Lung (tissue), 12 donors: ENCODE measurements around the gene MPP2. TPM values are rescaled to one million over a fixed set of nuclear protein-coding genes. Genes with fewer than 3 reads are reported as not detected.

Source experiments
- ATAC-seq: fragments of 200-7000 bp; cut with Tn5 transposase; one replicate; pipeline ENCODE4 v1.9.1; 2020; ENCODE audit warnings: moderate number of reproducible peaks; ENCODE audit not compliant: insufficient read depth, low FRiP score
- DNase-seq, 3 donors: peaks; one replicate each; pipeline ENCODE4 v3.0.0-alpha.2; 2013 to 2017
- H3K27ac ChIP-seq, 2 donors: one replicate each; pipeline ENCODE4 v1.5.1; 2013; ENCODE audit warnings: mild to moderate bottlenecking in 2 of 2, moderate library complexity in 2 of 2, control low read depth in 1 of 2, inconsistent platforms in 1 of 2, low read depth in 1 of 2, low read length in 1 of 2
- H3K27me3 ChIP-seq, 3 donors: one replicate each; pipeline ENCODE4 v1.5.1; 2013; ENCODE audit warnings: low read length in 2 of 3; ENCODE audit not compliant: control insufficient read depth in 3 of 3, insufficient read depth in 3 of 3
- H3K36me3 ChIP-seq, 4 donors: one replicate each; pipeline ENCODE4 v1.5.1; 2013; ENCODE audit warnings: low read length in 4 of 4, mild to moderate bottlenecking in 1 of 4, moderate library complexity in 1 of 4; ENCODE audit not compliant: control insufficient read depth in 4 of 4, insufficient read depth in 4 of 4
- H3K4me1 ChIP-seq, 5 donors: one replicate each; pipeline ENCODE4 v1.5.1; 2013; ENCODE audit warnings: low read length in 5 of 5, mild to moderate bottlenecking in 2 of 5, moderate library complexity in 1 of 5; ENCODE audit not compliant: control insufficient read depth in 5 of 5, insufficient read depth in 5 of 5
- H3K4me3 ChIP-seq: one replicate; pipeline ENCODE4 v1.5.1; 2013; ENCODE audit warnings: mild to moderate bottlenecking, control low read depth, moderate library complexity
- H3K9ac ChIP-seq, 2 donors: one replicate each; pipeline ENCODE4 v1.5.1; 2013; ENCODE audit warnings: low read length in 2 of 2, control low read depth in 1 of 2; ENCODE audit not compliant: insufficient read depth in 1 of 2
- H3K9me3 ChIP-seq, 4 donors: one replicate each; pipeline ENCODE4 v1.5.1; 2013; ENCODE audit warnings: low read length in 3 of 4, mild to moderate bottlenecking in 1 of 4, moderate library complexity in 1 of 4; ENCODE audit not compliant: control insufficient read depth in 4 of 4, insufficient read depth in 3 of 4
- WGBS, 2 donors: extraction: QIAGEN DNeasy Blood & Tissue Kit; methylation state at CpG; one replicate each; pipeline ENCODE4 v1.1.7; 2013; 5-methylcytosine and 5-hydroxymethylcytosine counted together
- polyA plus RNA-seq, 2 donors: library from polyadenylated mRNA; stranded (reverse); fragments of 200-250 nt; gene quantifications; one replicate each; pipeline ENCODE4 v1.2.1, GENCODE V29; 2013
- total RNA-seq, 2 donors: library from RNA; depleted of rRNA in 1 of 2; stranded (reverse); fragments of >200 nt in 1 of 2; gene quantifications; one replicate each; pipeline ENCODE4 v1.2.1, GENCODE V29; 2014 to 2021
- TF ChIP-seq, protein P1 (sequence below): IDR thresholded peaks from 2 replicates; pipeline ENCODE4 v1.5.1; 2012; ENCODE audit warnings: mild to moderate bottlenecking; ENCODE audit errors: control extremely low read depth, extremely low read depth
- donor health status: control.
- donor health status: control.
- donor health status: Bipolar disorder and iron deficiency.
- donor health status: healthy.
- donor health status: DM: yes; HTN: yes; CAD: no.

Gene MPP2
- total and polyA plus RNA-seq, 4 donors = 0.24 to 1.3 (median 0.69) TPM

DNA sequence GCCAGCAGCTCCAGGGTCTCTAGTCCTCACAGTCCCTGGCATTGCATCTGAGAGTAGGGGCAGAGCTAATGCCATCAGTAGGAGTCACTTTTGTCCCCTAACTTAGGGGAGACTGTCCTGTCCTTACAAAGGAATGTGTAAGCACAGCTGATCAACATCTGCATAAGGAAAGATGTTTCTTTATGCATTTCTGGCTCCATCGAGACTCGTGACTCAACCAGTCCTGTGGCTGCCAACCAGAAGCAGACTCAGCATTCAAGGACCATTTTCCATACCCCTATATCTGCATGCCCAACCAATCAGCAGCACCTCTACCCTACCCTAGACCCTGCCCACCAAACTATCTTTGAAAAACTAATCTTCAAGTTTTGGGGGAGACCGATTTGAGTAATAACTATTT is 8.2 kb upstream of the MPP2 start:
- 80 to 85% methylated on average over 3 of the region's 3 CpGs for WGBS, 2 donors
- Histone ChIP-seq H3K27me3 (peaks cover 0 to 29% (median 15%) of the 10 kb centered on the region in 3 donors), H3K27ac (no peak overlapping the region), H3K36me3 (no peaks in the 10 kb centered on the region), H3K4me3 (no peak overlapping the region), H3K4me1 (peaks cover 0 to 9% (median 6%) of the 10 kb centered on the region in 5 donors), H3K9ac (no peak overlapping the region), H3K9me3 (no peaks in the 10 kb centered on the region)
- TF ChIP-seq, protein P1, sequence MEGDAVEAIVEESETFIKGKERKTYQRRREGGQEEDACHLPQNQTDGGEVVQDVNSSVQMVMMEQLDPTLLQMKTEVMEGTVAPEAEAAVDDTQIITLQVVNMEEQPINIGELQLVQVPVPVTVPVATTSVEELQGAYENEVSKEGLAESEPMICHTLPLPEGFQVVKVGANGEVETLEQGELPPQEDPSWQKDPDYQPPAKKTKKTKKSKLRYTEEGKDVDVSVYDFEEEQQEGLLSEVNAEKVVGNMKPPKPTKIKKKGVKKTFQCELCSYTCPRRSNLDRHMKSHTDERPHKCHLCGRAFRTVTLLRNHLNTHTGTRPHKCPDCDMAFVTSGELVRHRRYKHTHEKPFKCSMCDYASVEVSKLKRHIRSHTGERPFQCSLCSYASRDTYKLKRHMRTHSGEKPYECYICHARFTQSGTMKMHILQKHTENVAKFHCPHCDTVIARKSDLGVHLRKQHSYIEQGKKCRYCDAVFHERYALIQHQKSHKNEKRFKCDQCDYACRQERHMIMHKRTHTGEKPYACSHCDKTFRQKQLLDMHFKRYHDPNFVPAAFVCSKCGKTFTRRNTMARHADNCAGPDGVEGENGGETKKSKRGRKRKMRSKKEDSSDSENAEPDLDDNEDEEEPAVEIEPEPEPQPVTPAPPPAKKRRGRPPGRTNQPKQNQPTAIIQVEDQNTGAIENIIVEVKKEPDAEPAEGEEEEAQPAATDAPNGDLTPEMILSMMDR = no peak
- ATAC-seq (no peak), DNase-seq (no peak)

DNA sequence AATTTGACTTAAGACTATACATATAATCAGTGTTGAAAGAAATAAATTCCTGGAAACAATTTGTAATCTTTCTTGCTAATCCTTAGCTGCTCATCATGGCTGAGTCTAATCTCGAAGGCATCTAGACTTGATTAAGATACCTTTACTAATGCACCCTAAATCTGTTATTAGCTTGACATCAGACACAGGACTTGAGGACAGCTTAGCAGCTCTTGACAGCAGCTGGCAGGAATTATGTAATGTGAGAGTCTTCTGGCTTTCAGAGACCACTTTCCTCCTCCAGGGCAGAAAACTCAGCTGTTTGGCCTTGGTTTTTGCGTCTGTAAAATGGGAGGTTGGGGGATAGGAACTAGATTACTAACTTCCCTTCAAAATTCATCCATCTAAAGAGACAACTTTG is 7.1 kb upstream of the MPP2 start:
- no peak overlapping the region for H3K27ac ChIP-seq
- TF ChIP-seq, protein P1 = no peak

GRCh38 chr17:43913584-43913983 is 6.2 kb upstream of the MPP2 start:
- ATAC-seq = no peak
- Histone ChIP-seq H3K9ac (no peak overlapping the region), H3K9me3 (no peaks in the 10 kb centered on the region), H3K36me3 (no peaks in the 10 kb centered on the region), H3K4me1 (peaks cover 0 to 9% (median 6%) of the 10 kb centered on the region in 5 donors), H3K27ac (no peak overlapping the region), H3K4me3 (no peak overlapping the region), H3K27me3 (peaks cover 0 to 24% (median 12%) of the 10 kb centered on the region in 3 donors)
- WGBS, 2 donors = 85 to 92% methylated on average over 6 of the region's 6 CpGs
- TF ChIP-seq, protein P1 = no peak
- DNase-seq = no peak

More for the DNA sequence above, 7.1 kb upstream of the MPP2 start:
- Histone ChIP-seq H3K4me3 (no peak overlapping the region), H3K9ac (no peak overlapping the region), H3K27me3 (peaks cover 0 to 29% (median 12%) of the 10 kb centered on the region in 3 donors), H3K4me1 (peaks cover 0 to 9% (median 6%) of the 10 kb centered on the region in 5 donors), H3K36me3 (no peaks in the 10 kb centered on the region), H3K9me3 (no peaks in the 10 kb centered on the region)
- no peak for ATAC-seq
- 68 to 85% methylated on average over 2 of the region's 2 CpGs for WGBS, 2 donors
- no peak for DNase-seq

DNA sequence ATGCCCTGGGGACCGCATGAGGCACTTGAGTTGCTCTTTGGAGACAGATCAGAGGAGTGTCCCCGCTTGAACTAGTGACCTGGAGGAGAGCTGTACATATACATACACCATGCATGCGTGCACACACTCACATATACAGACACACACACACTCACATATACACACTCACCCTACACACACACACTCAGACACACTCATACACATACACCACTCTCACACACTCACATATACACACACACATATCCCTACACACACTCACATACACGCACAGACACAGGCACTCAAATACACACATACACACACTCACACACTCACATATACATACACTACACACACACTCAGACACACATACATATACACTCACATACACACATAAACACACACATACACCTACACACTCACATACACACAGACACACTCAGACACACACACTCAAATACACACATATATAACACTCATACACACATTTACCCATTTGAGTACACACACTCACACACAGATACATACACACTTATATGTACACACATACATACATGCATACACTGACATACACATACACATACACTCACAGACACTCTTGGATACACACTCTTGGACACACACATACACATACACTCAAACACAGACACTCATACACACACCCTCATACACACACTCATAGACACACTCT is 5.4 kb upstream of the MPP2 start:
- TF ChIP-seq, protein P1 = no peak
- 49 to 63% methylated on average over 4 of the region's 4 CpGs for WGBS, 2 donors
- peaks cover 0 to 17% (median 8%) of the 10 kb centered on the region in 3 donors for H3K27me3 ChIP-seq

More for the DNA sequence above, 5.4 kb upstream of the MPP2 start:
- Histone ChIP-seq H3K27ac (no peak overlapping the region), H3K36me3 (no peaks in the 10 kb centered on the region), H3K9me3 (no peaks in the 10 kb centered on the region), H3K4me1 (peaks cover 0 to 13% (median 7%) of the 10 kb centered on the region in 5 donors), H3K9ac (no peak overlapping the region), H3K4me3 (no peak overlapping the region)
- ATAC-seq = no peak
- DNase-seq = no peak
